ENCODE data around the gene VAV3. TPM values are rescaled to one million over a fixed set of nuclear protein-coding genes. Genes with fewer than 3 reads are reported as not detected.

The VAV3 gene
- total RNA-seq, 3 donors from 2014 or later: 5.4 to 8.8 (median 5.8) TPM

- H3K9me3 Mint-ChIP-seq: no peaks in the 10 kb centered on the region
- DNase-seq (no peak), ATAC-seq (no peak)
- no peak overlapping the region for H3K4me3 Mint-ChIP-seq
- H3K36me3 Mint-ChIP-seq (ENCODE audit: insufficient read depth): peaks cover 16% of the 10 kb centered on the region
- H3K27me3 Mint-ChIP-seq (ENCODE audit: low read depth): no peaks in the 10 kb centered on the region
- no peaks in the 10 kb centered on the region for H3K4me1 Mint-ChIP-seq (ENCODE audit: low read depth)
Measured at GRCh38 chr1:107692580-107693345, 272.2 kb downstream of the VAV3 start.

GRCh38 chr1:107691540-107691939, 273.4 kb downstream of the VAV3 start:
- peaks cover 13% of the 10 kb centered on the region for H3K36me3 Mint-ChIP-seq (ENCODE audit: insufficient read depth)
- no peak overlapping the region for H3K4me3 Mint-ChIP-seq
- no peaks in the 10 kb centered on the region for H3K27me3 Mint-ChIP-seq (ENCODE audit: low read depth)
- H3K4me1 Mint-ChIP-seq (ENCODE audit: low read depth): no peaks in the 10 kb centered on the region
- no peaks in the 10 kb centered on the region for H3K9me3 Mint-ChIP-seq
- no peak for DNase-seq
- ATAC-seq: no peak

- Mint-ChIP-seq H3K4me1 (ENCODE audit: low read depth) (no peaks in the 10 kb centered on the region), H3K27me3 (ENCODE audit: low read depth) (no peaks in the 10 kb centered on the region), H3K4me3 (no peak overlapping the region), H3K9me3 (no peaks in the 10 kb centered on the region), H3K36me3 (ENCODE audit: insufficient read depth) (peaks cover 11% of the 10 kb centered on the region)
- ATAC-seq: no peak
- no peak for DNase-seq
Measured at GRCh38 chr1:107690491-107690890, 274.5 kb downstream of the VAV3 start.

GRCh38 chr1:107689733-107690132, 275.2 kb downstream of the VAV3 start:
- no peak for DNase-seq
- Mint-ChIP-seq H3K27me3 (ENCODE audit: low read depth) (no peaks in the 10 kb centered on the region), H3K4me1 (ENCODE audit: low read depth) (no peaks in the 10 kb centered on the region), H3K9me3 (no peaks in the 10 kb centered on the region), H3K36me3 (ENCODE audit: insufficient read depth) (peaks cover 6% of the 10 kb centered on the region), H3K4me3 (no peak overlapping the region)
- no peak for ATAC-seq

GRCh38 chr1:107689159-107689558, 275.8 kb downstream of the VAV3 start:
- Mint-ChIP-seq H3K36me3 (ENCODE audit: insufficient read depth) (peaks cover 3% of the 10 kb centered on the region), H3K4me3 (no peak overlapping the region), H3K9me3 (no peaks in the 10 kb centered on the region), H3K4me1 (ENCODE audit: low read depth) (no peaks in the 10 kb centered on the region), H3K27me3 (ENCODE audit: low read depth) (no peaks in the 10 kb centered on the region)
- no peak for DNase-seq
- ATAC-seq: no peak

- Mint-ChIP-seq H3K4me1 (ENCODE audit: low read depth) (no peaks in the 10 kb centered on the region), H3K27me3 (ENCODE audit: low read depth) (no peaks in the 10 kb centered on the region), H3K36me3 (ENCODE audit: insufficient read depth) (peaks cover 3% of the 10 kb centered on the region), H3K4me3 (no peak overlapping the region), H3K9me3 (no peaks in the 10 kb centered on the region)
- ATAC-seq: no peak
- no peak for DNase-seq
Measured at GRCh38 chr1:107687849-107688753, 276.9 kb downstream of the VAV3 start.

GRCh38 chr1:107683683-107684082, 281.3 kb downstream of the VAV3 start:
- DNase-seq: no peak
- Mint-ChIP-seq H3K36me3 (ENCODE audit: insufficient read depth) (no peaks in the 10 kb centered on the region), H3K4me1 (ENCODE audit: low read depth) (no peaks in the 10 kb centered on the region), H3K4me3 (no peak overlapping the region), H3K27me3 (ENCODE audit: low read depth) (no peaks in the 10 kb centered on the region), H3K9me3 (no peaks in the 10 kb centered on the region)
- no peak for ATAC-seq

- H3K27me3 Mint-ChIP-seq (ENCODE audit: low read depth): no peaks in the 10 kb centered on the region
- H3K4me1 Mint-ChIP-seq (ENCODE audit: low read depth): no peaks in the 10 kb centered on the region
- H3K9me3 Mint-ChIP-seq: no peaks in the 10 kb centered on the region
- no peak for ATAC-seq
- no peaks in the 10 kb centered on the region for H3K36me3 Mint-ChIP-seq (ENCODE audit: insufficient read depth)
- H3K4me3 Mint-ChIP-seq: no peak overlapping the region
- DNase-seq: no peak
Measured at GRCh38 chr1:107683191-107683657, 281.8 kb downstream of the VAV3 start.

GRCh38 chr1:107682467-107682866, 282.5 kb downstream of the VAV3 start:
- H3K27me3 Mint-ChIP-seq (ENCODE audit: low read depth): no peaks in the 10 kb centered on the region
- H3K4me1 Mint-ChIP-seq (ENCODE audit: low read depth): no peaks in the 10 kb centered on the region

GRCh38 chr1:107681001-107681479, 283.9 kb downstream of the VAV3 start:
- H3K36me3 Mint-ChIP-seq (ENCODE audit: insufficient read depth): no peaks in the 10 kb centered on the region
- H3K4me3 Mint-ChIP-seq: no peak overlapping the region
- no peaks in the 10 kb centered on the region for H3K27me3 Mint-ChIP-seq (ENCODE audit: low read depth)
- H3K9me3 Mint-ChIP-seq: no peaks in the 10 kb centered on the region
- no peak for DNase-seq
- no peaks in the 10 kb centered on the region for H3K4me1 Mint-ChIP-seq (ENCODE audit: low read depth)
- ATAC-seq: no peak

More at GRCh38 chr1:107682467-107682866, 282.5 kb downstream of the VAV3 start:
- Mint-ChIP-seq H3K4me3 (no peak overlapping the region), H3K9me3 (no peaks in the 10 kb centered on the region), H3K36me3 (ENCODE audit: insufficient read depth) (no peaks in the 10 kb centered on the region)
- ATAC-seq: no peak
- DNase-seq: no peak

- DNase-seq (no peak), ATAC-seq (no peak)
- Mint-ChIP-seq H3K4me1 (ENCODE audit: low read depth) (no peaks in the 10 kb centered on the region), H3K36me3 (ENCODE audit: insufficient read depth) (peaks cover under 1% of the 10 kb centered on the region), H3K4me3 (no peak overlapping the region), H3K9me3 (peaks cover under 1% of the 10 kb centered on the region), H3K27me3 (ENCODE audit: low read depth) (no peaks in the 10 kb centered on the region)
Measured at GRCh38 chr1:107680579-107680985, 284.4 kb downstream of the VAV3 start.

- no peak for ATAC-seq
- no peaks in the 10 kb centered on the region for H3K4me1 Mint-ChIP-seq (ENCODE audit: low read depth)
Measured at GRCh38 chr1:107679411-107679953, 285.5 kb downstream of the VAV3 start.

GRCh38 chr1:107678993-107679392, 286.0 kb downstream of the VAV3 start:
- Mint-ChIP-seq H3K36me3 (ENCODE audit: insufficient read depth) (peaks cover 7% of the 10 kb centered on the region), H3K4me1 (ENCODE audit: low read depth) (no peaks in the 10 kb centered on the region), H3K9me3 (peaks cover 8% of the 10 kb centered on the region), H3K4me3 (no peak overlapping the region), H3K27me3 (ENCODE audit: low read depth) (no peaks in the 10 kb centered on the region)
- DNase-seq (no peak), ATAC-seq (no peak)

More at GRCh38 chr1:107679411-107679953, 285.5 kb downstream of the VAV3 start:
- DNase-seq: no peak
- Mint-ChIP-seq H3K9me3 (peaks cover 8% of the 10 kb centered on the region), H3K36me3 (ENCODE audit: insufficient read depth) (peaks cover 7% of the 10 kb centered on the region), H3K27me3 (ENCODE audit: low read depth) (no peaks in the 10 kb centered on the region), H3K4me3 (no peak overlapping the region)

GRCh38 chr1:107677697-107678096, 287.3 kb downstream of the VAV3 start:
- DNase-seq (no peak), ATAC-seq (no peak)
- Mint-ChIP-seq H3K4me1 (ENCODE audit: low read depth) (no peaks in the 10 kb centered on the region), H3K27me3 (ENCODE audit: low read depth) (no peaks in the 10 kb centered on the region), H3K36me3 (ENCODE audit: insufficient read depth) (peaks cover 12% of the 10 kb centered on the region), H3K4me3 (no peak overlapping the region), H3K9me3 (peaks cover 8% of the 10 kb centered on the region)
